H1 (cell line): ENCODE measurements around the gene SPAG16. TPM values are rescaled to one million over a fixed set of nuclear protein-coding genes. Genes with fewer than 3 reads are reported as not detected.

Source experiments
- MAX ChIP-seq: IDR thresholded peaks from 2 replicates; pipeline ENCODE4 v1.6.1; 2012; ENCODE audit warnings: inconsistent platforms
- RAD21 ChIP-seq, 2 experiments: IDR thresholded peaks in 1 of 2; conservative IDR thresholded peaks in 1 of 2; 2 replicates each; pipeline ENCODE4 v1.6.1; 2011; ENCODE audit warnings: low read depth in 2 of 2, low read length in 2 of 2, improper control_type of control experiment in 1 of 2, inconsistent platforms in 1 of 2, mild to moderate bottlenecking in 1 of 2, moderate library complexity in 1 of 2
- SUZ12 ChIP-seq: fragments of 200-600 bp; sonication (generic); IDR thresholded peaks from 2 replicates; pipeline ENCODE4 v1.6.1; 2012; ENCODE audit warnings: mild to moderate bottlenecking, inconsistent platforms, low read length, moderate library complexity, mixed read lengths
- YY1 ChIP-seq: IDR thresholded peaks from 2 replicates; pipeline ENCODE4 v1.6.1; 2011; ENCODE audit warnings: low read depth, mild to moderate bottlenecking, low read length
- polyA plus RNA-seq, 7 experiments: library from polyadenylated mRNA; depleted of rRNA in 3 of 7; stranded (reverse) in 5 of 7; unstranded in 2 of 7; fragments of >200 nt in 5 of 7; fragments of 200-250 nt in 2 of 7; gene quantifications; 1 replicate in 5 of 7; 2 replicates in 1 of 7; 4 replicates in 1 of 7; pipeline versions ENCODE4 v1.2.1 to v1.2.3, GENCODE V29; 2011 to 2013; ENCODE audit warnings: missing spikeins in 2 of 7, mixed read lengths in 2 of 7
- total RNA-seq: library from RNA; stranded (reverse); fragmentation: NEBNext Ultra II Directional; extraction: Animal tissue kit (Norgen Biotek cat#: 25700); gene quantifications from 2 replicates; pipeline ENCODE4 v1.2.1, GENCODE V29; 2021

The SPAG16 gene
- total and polyA plus RNA-seq, 2 of the 8 experiments (the other 6 are each of a cell fraction or from before 2014, with no cell fraction given), result 6.0 to 14.9 TPM

- TF ChIP-seq RAD21 (IDR thresholded peaks at IDR 0.05 in 1 of 2, conservative IDR thresholded peaks at IDR 0.05 in 1 of 2; ENCODE audit: low read depth in 2 of 2, low read length in 2 of 2), result no peak
- TF ChIP-seq SUZ12, result no peak
- TF ChIP-seq MAX, result no peak
- TF ChIP-seq YY1, result no peak
Observed at GRCh38 chr2:214104967-214105366, 820.7 kb downstream of the SPAG16 start (continued).
